HG03039 (cell line): ENCODE measurements around the gene CNOT6.

Source experiments
- ATAC-seq: cut with Tn5 transposase; IDR thresholded peaks from one replicate; pipeline ENCODE4 v1.9.1; 2021; ENCODE audit warnings: mild to moderate bottlenecking, moderate library complexity; ENCODE audit not compliant: unreplicated experiment

CNOT6 gene

GRCh38 chr5:180558232-180558631, 64.1 kb downstream of the CNOT6 start:
- ATAC-seq, result no peak

DNA sequence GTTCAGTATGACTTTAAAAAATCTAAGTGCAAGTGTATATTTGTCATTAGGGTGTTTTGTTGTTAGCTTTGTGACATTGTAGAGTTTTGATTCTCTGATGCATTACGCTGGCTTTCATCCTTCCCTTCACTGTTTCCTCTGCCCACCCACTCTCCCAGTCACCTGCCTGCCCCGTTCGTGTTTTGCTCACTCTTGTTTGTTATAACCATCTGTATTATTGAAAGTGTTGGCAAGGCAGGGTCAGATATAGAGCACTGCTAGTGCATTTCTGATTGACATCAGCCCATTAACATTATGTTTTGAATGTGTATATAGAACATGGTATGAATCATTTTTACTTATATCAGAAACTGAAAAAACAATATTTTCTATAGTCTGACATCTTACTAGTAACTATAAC, 69.8 kb downstream of the CNOT6 start:
- ATAC-seq, result no peak

- no peak for ATAC-seq
Observed at GRCh38 chr5:180568914-180569313, 74.7 kb downstream of the CNOT6 start.

DNA sequence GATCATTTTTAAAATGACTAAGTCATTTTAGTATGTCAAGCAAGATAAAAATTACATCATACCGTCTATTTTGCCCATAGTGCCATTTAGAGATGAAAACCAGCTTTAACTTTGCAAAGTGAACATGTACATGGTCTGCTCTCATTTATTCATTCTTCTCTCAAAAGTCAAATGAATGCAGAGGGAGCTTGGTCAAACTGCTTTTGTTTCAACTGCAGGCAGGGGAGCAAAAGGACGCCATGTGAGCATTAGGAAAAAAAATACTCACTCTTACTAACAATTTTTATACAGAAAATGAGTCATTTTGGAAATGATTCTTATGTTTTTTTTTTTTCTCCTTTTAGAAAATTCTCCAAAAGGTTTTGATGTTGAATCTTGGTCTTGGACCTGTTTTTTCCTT, 81.4 kb downstream of the CNOT6 start:
- ATAC-seq, result no peak

DNA sequence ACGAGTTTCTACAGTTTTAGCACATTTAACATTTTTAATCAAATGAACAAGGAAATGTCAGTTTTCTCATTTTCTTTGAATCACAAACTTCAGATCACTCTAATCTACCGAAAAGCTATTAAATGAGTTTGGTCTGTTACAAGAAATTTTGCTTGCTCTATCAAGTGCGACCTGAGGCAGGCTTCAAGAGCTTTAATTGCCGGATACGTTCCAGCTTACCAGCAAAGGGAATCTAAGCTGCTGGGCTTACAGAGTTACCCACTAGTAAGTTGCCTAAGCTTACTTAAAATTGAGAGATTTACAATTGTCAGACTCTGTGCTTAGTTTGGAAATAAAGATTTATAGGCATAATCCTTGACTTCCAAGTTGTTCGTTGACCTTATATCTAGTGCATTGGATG, 86.5 kb downstream of the CNOT6 start:
- no peak for ATAC-seq

DNA sequence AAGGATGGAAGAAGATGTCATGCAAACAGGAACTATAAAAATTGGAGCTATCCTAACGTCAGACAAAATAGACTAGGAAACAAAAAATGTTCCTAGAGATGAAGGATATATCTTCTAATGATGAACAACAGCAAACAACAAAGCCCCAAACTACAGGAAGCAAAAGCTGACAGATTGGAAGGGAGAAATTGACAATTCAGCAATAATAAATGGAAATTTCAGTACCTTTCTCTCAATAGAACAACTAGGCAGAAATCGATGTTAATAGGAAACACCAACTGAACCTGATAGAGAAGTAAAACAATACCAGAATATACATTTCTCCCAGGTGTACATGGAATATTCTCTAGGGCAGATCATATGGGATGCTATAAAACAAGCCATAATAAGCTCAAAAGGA, 89.6 kb downstream of the CNOT6 start:
- ATAC-seq, result no peak

GRCh38 chr5:180586204-180586603, 92.0 kb downstream of the CNOT6 start:
- ATAC-seq, result no peak

GRCh38 chr5:180586870-180587269, 92.7 kb downstream of the CNOT6 start:
- ATAC-seq, result no peak

- no peak for ATAC-seq
Observed at GRCh38 chr5:180589771-180590542, 95.8 kb downstream of the CNOT6 start.

DNA sequence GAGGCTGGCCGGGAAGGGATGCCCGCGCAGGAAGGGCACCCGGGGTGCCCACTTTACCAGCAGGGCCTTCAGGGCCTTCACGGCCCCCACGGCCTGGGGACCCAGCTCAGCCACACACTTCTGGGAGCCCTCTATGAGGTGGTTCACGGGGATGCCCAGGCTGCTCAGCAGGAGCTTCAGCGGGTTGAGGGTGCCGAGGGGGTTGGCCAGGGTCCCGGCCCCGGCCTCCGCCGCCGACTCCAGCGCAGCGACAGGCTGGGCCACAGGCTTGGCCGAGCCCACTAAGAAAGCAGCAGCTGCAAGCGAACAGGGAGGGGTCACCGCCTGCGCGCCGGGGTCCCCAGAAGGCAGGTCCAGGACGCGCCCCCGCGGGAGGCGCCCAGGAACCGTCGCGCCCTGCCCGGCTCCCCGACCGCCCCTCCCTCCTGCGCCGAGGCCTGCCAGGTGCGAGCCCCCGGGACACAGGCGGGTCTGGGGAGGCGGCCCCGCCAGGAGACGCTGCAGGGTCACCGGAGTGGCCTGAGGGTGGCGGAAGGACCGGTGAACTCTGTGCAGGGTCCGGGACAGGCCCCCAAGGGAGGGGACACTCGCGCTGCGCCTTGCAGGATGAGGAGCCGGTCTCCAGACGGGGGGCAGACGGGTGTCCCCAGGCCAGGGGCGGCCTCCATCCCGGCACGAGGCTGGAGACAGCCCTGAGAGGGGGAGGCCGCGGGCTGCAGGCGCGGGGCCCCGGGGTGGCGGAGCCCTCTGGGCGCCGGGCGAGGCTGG, 96.5 kb downstream of the CNOT6 start:
- no peak for ATAC-seq

GRCh38 chr5:180591311-180591887, 97.2 kb downstream of the CNOT6 start, which contains the start of gene SCGB3A1:
Gene SCGB3A1, minus strand, starts transcription at chr5:180591499. Its CDS starts 37 bp downstream, at chr5:180591462.
- ATAC-seq, result no peak

GRCh38 chr5:180592176-180592575, 98.0 kb downstream of the CNOT6 start:
- no peak for ATAC-seq

DNA sequence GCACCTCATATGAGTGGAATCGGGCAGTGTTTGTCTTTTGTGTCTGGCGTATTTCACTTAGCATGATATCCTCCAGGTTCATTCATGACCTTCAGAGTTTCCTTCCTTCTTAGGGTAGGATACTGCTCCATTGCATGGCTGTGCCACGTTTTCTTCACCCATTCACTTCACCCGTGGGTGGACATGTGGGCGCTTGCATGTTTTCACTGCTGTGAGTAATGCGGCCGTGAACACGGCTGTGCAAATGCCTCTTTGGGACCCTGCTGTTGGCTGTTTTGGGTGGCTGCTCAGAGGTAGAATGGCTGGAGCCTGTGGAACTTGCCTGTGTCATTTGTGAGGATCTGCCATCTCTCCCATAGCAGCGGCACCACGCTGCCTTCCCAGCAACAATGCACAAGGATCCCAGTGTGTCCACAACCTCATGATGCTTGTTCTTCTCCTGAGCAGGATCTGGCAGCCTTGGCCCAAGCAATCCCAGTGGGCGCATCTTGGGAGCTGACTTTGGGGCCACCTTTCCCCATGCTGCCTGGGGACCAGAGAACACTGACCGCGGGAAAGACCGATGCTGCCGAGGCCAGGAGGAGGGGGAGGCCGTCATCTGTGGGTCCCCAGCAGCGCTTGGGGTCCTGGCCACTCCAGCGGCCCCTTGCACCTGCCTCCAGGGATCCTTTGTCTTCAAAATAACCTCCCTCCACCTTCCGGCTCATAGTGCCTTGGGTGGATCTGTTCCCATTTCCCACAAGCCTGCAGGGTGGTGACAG, 99.4 kb downstream of the CNOT6 start:
- ATAC-seq, result no peak

DNA sequence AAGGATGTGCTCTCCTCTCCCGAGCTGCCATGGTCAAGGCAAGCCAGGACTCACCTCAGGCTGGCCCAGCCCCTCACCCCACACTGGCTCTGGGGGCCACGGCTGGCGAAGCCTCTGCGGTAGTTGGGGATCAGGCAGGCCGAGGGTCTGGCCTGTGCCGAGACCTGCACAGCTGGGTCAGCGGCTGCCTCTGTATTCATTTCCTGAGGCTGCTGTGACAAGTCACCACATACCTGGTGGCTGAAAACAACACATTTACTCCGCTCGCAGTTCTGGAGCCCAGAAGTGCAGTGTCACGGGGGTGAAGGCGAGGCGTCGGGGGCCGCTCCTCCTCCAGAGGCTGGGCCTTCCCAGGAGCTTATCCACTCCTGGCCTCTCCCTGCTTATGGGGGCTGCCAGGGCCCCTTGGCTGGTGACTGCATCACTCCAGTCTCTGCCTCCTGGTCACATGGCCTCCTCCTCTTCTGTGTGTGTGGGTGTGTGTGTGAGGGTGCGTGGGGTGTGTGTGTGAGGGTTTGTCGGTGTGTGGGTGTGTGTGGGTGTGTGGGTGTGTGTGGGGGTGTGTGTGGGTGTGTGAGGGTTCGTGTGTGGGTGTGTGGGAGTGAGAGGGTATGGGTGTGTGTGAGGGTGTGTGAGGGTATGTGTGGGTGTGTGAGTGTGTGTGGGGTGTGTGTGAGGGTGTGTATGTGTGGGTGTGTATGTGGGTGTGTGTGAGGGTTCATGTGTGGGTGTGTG, 100.3 kb downstream of the CNOT6 start:
- no peak for ATAC-seq

DNA sequence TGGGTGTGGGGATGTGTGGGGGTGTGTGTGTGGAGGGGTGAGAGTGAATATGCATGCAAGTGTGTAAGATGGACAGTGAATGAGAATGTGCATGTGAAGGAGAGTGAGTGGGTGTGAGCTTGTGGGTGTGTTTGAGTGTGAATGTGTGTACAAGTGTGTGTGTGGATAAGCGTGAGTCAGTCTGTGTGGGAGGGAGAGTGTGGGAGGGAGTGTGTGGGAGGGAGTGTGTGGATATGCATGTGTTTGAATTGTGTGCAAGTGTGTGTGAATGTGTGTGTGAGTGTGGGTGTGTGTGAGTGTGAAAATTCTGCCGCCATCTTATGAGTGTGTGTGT, 100.8 kb downstream of the CNOT6 start:
- no peak for ATAC-seq

- no peak for ATAC-seq
Observed at GRCh38 chr5:180595381-180596114, 101.4 kb downstream of the CNOT6 start.

- no peak for ATAC-seq
Observed at GRCh38 chr5:180596115-180596667, 102.0 kb downstream of the CNOT6 start.

GRCh38 chr5:180596668-180597231, 102.6 kb downstream of the CNOT6 start:
- ATAC-seq, result no peak

GRCh38 chr5:180598316-180598701, 104.1 kb downstream of the CNOT6 start:
- no peak for ATAC-seq
